H1 (cell line): ENCODE results near the gene BCAR1.

Experiments used
- BRCA1 ChIP-seq: IDR thresholded peaks from 2 replicates; pipeline ENCODE4 v1.6.1; 2012; ENCODE audit warnings: low read depth, low read length, improper control_type of control experiment
- EZH2 ChIP-seq: fragments of 200-600 bp; sonication (generic); IDR thresholded peaks from 2 replicates; pipeline ENCODE4 v1.7.1; 2012; ENCODE audit warnings: low read depth, mild to moderate bottlenecking, moderate library complexity, low read length, inconsistent platforms; ENCODE audit not compliant: severe bottlenecking
- SIN3A ChIP-seq, 2 experiments: IDR thresholded peaks in 1 of 2; conservative IDR thresholded peaks in 1 of 2; 2 replicates each; pipeline ENCODE4 v1.6.1; 2011 to 2012; ENCODE audit warnings: low read length in 2 of 2, improper control_type of control experiment in 1 of 2, low read depth in 1 of 2, mild to moderate bottlenecking in 1 of 2
- USF2 ChIP-seq: IDR thresholded peaks from 2 replicates; pipeline ENCODE4 v1.6.1; 2011; ENCODE audit warnings: low read length, improper control_type of control experiment
- TF ChIP-seq, protein P1 (sequence below), 3 experiments: IDR thresholded peaks; 1 replicate in 2 of 3; 2 replicates in 1 of 3; pipeline versions ENCODE4 v1.5.1 to v1.6.1; 2011; ENCODE audit warnings: low read length in 3 of 3, mild to moderate bottlenecking in 3 of 3, inconsistent platforms in 2 of 3, low read depth in 1 of 3, moderate library complexity in 1 of 3; ENCODE audit not compliant: insufficient read depth in 1 of 3; ENCODE audit errors: control extremely low read depth in 1 of 3

GRCh38 chr16:75203096-75203495 is 48.3 kb downstream of the BCAR1 start:
- TF ChIP-seq USF2 (no peak), SIN3A (conservative IDR thresholded peaks at IDR 0.05 in 1 of 2, IDR thresholded peaks at IDR 0.05 in 1 of 2; ENCODE audit: low read depth in 1 of 2, low read length in 2 of 2) (no peak), EZH2 (no peak), BRCA1 (no peak)
- TF ChIP-seq, protein P1, sequence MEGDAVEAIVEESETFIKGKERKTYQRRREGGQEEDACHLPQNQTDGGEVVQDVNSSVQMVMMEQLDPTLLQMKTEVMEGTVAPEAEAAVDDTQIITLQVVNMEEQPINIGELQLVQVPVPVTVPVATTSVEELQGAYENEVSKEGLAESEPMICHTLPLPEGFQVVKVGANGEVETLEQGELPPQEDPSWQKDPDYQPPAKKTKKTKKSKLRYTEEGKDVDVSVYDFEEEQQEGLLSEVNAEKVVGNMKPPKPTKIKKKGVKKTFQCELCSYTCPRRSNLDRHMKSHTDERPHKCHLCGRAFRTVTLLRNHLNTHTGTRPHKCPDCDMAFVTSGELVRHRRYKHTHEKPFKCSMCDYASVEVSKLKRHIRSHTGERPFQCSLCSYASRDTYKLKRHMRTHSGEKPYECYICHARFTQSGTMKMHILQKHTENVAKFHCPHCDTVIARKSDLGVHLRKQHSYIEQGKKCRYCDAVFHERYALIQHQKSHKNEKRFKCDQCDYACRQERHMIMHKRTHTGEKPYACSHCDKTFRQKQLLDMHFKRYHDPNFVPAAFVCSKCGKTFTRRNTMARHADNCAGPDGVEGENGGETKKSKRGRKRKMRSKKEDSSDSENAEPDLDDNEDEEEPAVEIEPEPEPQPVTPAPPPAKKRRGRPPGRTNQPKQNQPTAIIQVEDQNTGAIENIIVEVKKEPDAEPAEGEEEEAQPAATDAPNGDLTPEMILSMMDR (IDR thresholded peaks at IDR 0.05; ENCODE audit: control extremely low read depth in 1 of 3, insufficient read depth in 1 of 3, low read depth in 1 of 3, low read length in 3 of 3), result no peak
